ENCODE measurements around the gene UCN2. TPM values are rescaled to one million over a fixed set of nuclear protein-coding genes. Genes with fewer than 3 reads are reported as not detected.

UCN2 gene
- total and polyA plus RNA-seq, 2 of the 8 experiments (the other 6 are each of a cell fraction or from before 2014, with no cell fraction given), result 0.14 TPM; not detected in 1

GRCh38 chr3:48563382-48563918 is at the start of gene UCN2 (continued):
- TF ChIP-seq SUZ12 (IDR thresholded peaks at IDR 0.05; ENCODE audit: low read length) (no peak), SP2 (IDR thresholded peaks at IDR 0.05; ENCODE audit: low read length) (no peak), CBX5 (IDR thresholded peaks at IDR 0.05; ENCODE audit: low read depth, low read length) (no peak), KDM4A (IDR thresholded peaks at IDR 0.05; ENCODE audit: low read depth, low read length, severe bottlenecking) (no peak), NRF1 (IDR thresholded peaks at IDR 0.05; ENCODE audit: low read depth, low read length) (no peak), BRCA1 (IDR thresholded peaks at IDR 0.05; ENCODE audit: low read depth, low read length) (no peak), KDM5A (IDR thresholded peaks at IDR 0.05; ENCODE audit: low read length) (no peak), JUN (IDR thresholded peaks at IDR 0.05; ENCODE audit: low read depth, low read length) (no peak), CHD7 (IDR thresholded peaks at IDR 0.05; ENCODE audit: insufficient replicate concordance, low read length) (no peak), CBX8 (IDR thresholded peaks at IDR 0.05; ENCODE audit: borderline replicate concordance, low read depth, low read length) (no peak), RBBP5 (IDR thresholded peaks at IDR 0.05; ENCODE audit: borderline replicate concordance, low read depth, low read length) (no peak)

Measured in H1 (cell line).